ENCODE data around the gene OXSR1.

DNA sequence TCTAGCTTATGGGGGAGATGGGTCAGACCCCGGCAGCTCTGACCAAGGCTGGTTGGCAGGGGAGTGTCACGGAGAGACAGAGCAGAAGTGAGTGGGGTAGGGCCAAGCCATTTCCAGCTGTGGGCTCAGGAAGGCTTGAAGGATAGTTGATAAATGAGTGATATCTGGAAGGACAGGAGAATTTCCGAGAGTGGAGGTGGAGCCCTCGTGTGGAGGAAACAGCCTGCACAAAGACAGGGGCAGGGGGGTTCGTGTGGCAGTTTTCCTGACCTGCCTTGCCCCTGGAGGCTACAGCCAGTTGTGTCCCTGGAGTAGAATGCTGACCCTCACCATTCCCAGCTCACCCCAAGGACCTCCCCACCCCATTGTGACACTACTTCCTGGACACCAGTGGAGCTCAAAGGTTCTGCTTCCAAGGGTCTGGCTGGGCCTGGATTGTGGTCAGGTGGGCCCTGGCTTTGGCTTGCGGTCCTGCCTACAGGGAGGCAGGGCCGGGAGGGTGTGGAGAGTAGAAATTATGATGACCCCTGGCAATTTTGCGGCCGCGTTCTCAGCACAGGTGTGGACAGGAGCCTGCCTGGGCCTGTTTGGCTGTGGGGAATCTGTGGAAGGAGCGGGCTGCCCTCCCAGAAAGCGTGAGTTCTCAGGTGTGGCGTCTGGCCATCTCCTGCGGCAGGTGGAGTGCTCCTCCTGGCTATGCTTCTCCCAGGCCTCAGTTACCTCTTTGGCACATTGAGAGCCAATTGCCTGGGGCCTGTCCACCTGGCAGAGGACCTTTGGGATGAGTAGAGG, 116.8 kb downstream of the OXSR1 start, which contains the start of gene SLC22A14:
- TF ChIP-seq GATA2 (IDR thresholded peaks at IDR 0.05; ENCODE audit: low read depth, low read length) (no peak), GATA3 (IDR thresholded peaks at IDR 0.05; ENCODE audit: low read depth, low read length) (no peak)
